Endothelial cell (in vitro differentiated cells): ENCODE data around the gene DUT. TPM values are rescaled to one million over a fixed set of nuclear protein-coding genes. Genes with fewer than 3 reads are reported as not detected.

Experiments
- DNase-seq: peaks from one replicate; pipeline ENCODE4 v3.0.0; 2021; ENCODE audit warnings: low spot score
- H3K27ac Mint-ChIP-seq: one replicate; pipeline ENCODE4 v1.8.0; 2021; ENCODE audit warnings: mixed read lengths, inconsistent platforms; ENCODE audit not compliant: unreplicated experiment
- H3K27me3 Mint-ChIP-seq: one replicate; pipeline ENCODE4 v1.8.0; 2021; ENCODE audit warnings: mild to moderate bottlenecking, moderate library complexity, mixed read lengths, inconsistent platforms; ENCODE audit not compliant: unreplicated experiment
- H3K36me3 Mint-ChIP-seq: one replicate; pipeline ENCODE4 v1.8.0; 2021; ENCODE audit warnings: mild to moderate bottlenecking, low read depth, mixed read lengths, inconsistent platforms; ENCODE audit not compliant: unreplicated experiment
- H3K4me1 Mint-ChIP-seq: one replicate; pipeline ENCODE4 v1.8.0; 2021; ENCODE audit warnings: mild to moderate bottlenecking, mixed read lengths, inconsistent platforms; ENCODE audit not compliant: unreplicated experiment
- H3K4me3 Mint-ChIP-seq: one replicate; pipeline ENCODE4 v1.8.0; 2021; ENCODE audit warnings: mild to moderate bottlenecking, mixed read lengths, inconsistent platforms; ENCODE audit not compliant: unreplicated experiment
- H3K9me3 Mint-ChIP-seq: one replicate; pipeline ENCODE4 v1.8.0; 2021; ENCODE audit warnings: mixed read lengths, inconsistent platforms; ENCODE audit not compliant: unreplicated experiment
- long read RNA-seq: library from polyadenylated mRNA; unstranded; transcript quantifications from one replicate; pipeline ENCODE4 v2.0.0, GENCODE V29; 2020; ENCODE audit not compliant: unreplicated experiment
- total RNA-seq: library from RNA; stranded (reverse); fragmentation: NEBNext Ultra II Directional; extraction: Animal tissue kit (Norgen Biotek cat#: 25700); gene quantifications from one replicate; pipeline ENCODE4 v1.2.1, GENCODE V29; 2021; ENCODE audit not compliant: unreplicated experiment
- TF ChIP-seq, protein P1 (sequence below): fragments of 200-600 bp; sonication (generic); IDR thresholded peaks from one replicate; pipeline ENCODE4 v1.5.0; 2021; ENCODE audit warnings: antibody characterized with exemption; ENCODE audit not compliant: unreplicated experiment

Gene DUT
- total RNA-seq, result 71.5 TPM
- long read RNA-seq, transcript DUT-202 (6 exons, 1,935 nt), result minor isoform, 9 of 47 reads
- long read RNA-seq, transcript DUT-201 (7 exons, 2,147 nt), result major isoform, 32 of 47 reads
- long read RNA-seq, partial matches to known transcripts, result 2 of 47 reads
- long read RNA-seq, other reads (novel, unspliced or antisense), result 0 of 47 reads

DNA sequence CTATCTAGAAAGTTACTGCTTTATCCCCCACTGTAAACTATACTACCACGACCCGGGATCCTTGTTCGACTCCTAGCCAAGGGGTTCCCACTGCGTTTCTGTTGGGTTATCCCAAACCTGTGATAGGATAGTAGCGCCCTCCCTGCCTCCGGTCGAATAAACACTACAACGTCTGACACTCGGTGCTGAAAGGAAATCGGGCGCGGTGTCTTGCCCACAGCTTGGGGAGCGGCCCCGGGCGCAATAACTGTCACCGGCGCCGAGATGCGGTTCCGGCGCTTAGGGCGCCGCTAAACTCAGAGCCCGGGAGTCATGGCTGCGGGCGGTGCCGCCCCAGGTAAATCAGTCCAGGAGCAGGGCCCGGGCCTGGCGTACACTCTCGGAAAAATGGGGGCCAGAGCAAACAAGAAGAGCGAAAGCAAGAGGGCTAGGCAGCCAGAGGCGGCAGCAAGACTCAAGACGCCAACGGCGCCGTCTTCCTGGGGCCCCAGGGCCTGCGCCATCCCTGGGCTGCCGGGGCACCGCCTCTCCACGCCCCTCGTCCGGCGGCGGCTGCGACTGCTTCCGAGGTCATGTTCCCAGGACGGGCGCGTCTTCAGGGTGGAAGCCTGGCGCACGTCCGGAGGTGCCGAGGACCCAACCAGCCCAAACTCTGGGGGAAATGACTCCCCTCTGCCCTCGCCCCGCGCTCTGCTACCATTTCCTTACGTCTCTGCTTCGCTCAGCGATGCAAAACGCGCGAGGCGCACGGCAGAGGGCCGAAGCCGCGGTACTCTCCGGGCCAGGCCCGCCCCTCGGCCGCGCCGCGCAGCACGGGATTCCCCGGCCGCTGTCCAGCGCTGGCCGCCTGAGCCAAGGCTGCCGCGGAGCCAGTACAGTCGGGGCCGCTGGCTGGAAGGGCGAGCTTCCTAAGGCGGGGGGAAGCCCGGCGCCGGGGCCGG is at the start of gene DUT:
TSS of gene DUT (plus strand) at position 575 of the 941 bp plus-strand sequence. CDS start at position 662, 87 bp downstream.
- Mint-ChIP-seq H3K4me3 (peak within 1 kb of the TSS; percentile 97), H3K27me3 (peaks cover 5% of the 10 kb centered on the region), H3K4me1 (peaks cover 8% of the 10 kb centered on the region), H3K27ac (peak within 1 kb of the TSS; percentile 20), H3K9me3 (no peaks in the 10 kb centered on the region), H3K36me3 (peaks cover 3% of the 10 kb centered on the region)
- TF ChIP-seq, protein P1, sequence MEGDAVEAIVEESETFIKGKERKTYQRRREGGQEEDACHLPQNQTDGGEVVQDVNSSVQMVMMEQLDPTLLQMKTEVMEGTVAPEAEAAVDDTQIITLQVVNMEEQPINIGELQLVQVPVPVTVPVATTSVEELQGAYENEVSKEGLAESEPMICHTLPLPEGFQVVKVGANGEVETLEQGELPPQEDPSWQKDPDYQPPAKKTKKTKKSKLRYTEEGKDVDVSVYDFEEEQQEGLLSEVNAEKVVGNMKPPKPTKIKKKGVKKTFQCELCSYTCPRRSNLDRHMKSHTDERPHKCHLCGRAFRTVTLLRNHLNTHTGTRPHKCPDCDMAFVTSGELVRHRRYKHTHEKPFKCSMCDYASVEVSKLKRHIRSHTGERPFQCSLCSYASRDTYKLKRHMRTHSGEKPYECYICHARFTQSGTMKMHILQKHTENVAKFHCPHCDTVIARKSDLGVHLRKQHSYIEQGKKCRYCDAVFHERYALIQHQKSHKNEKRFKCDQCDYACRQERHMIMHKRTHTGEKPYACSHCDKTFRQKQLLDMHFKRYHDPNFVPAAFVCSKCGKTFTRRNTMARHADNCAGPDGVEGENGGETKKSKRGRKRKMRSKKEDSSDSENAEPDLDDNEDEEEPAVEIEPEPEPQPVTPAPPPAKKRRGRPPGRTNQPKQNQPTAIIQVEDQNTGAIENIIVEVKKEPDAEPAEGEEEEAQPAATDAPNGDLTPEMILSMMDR, result no peak
- peak; percentile 81 for DNase-seq

- no peak for DNase-seq
- Mint-ChIP-seq H3K4me3 (no peak overlapping the region), H3K27ac (no peak overlapping the region), H3K9me3 (no peaks in the 10 kb centered on the region), H3K4me1 (no peaks in the 10 kb centered on the region), H3K27me3 (no peaks in the 10 kb centered on the region), H3K36me3 (no peaks in the 10 kb centered on the region)
- TF ChIP-seq, protein P1, result no peak
Measured at GRCh38 chr15:48281674-48282073, 49.6 kb upstream of the DUT start.

DNA sequence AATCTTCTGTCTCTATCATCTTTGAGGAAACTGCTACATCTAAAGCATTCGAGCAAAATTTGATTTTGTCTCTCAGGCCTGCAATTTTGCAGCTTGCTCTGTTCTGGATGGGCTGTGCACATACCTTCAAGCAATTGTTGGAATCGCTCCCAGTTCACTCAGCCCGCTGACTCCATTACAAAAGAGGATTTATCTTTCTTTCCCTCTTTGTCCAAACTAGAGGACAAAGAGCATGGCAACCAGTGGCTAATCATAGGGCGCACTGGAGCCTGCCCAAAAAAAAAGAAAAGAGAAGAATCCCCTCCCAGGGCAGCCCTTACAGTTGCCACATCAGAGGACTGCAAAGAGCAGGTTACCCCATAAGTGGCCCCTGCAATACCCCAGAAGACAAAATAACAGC is 49.0 kb upstream of the DUT start:
- TF ChIP-seq, protein P1, result no peak
- no peak for DNase-seq
- no peaks in the 10 kb centered on the region for H3K9me3 Mint-ChIP-seq
- no peaks in the 10 kb centered on the region for H3K27me3 Mint-ChIP-seq
- H3K4me1 Mint-ChIP-seq, result no peaks in the 10 kb centered on the region
- no peaks in the 10 kb centered on the region for H3K36me3 Mint-ChIP-seq
- no peak overlapping the region for H3K4me3 Mint-ChIP-seq
- no peak overlapping the region for H3K27ac Mint-ChIP-seq

- Mint-ChIP-seq H3K27ac (no peak overlapping the region), H3K4me3 (no peak overlapping the region)
Measured at GRCh38 chr15:48283396-48284145, 47.7 kb upstream of the DUT start.

More at GRCh38 chr15:48283396-48284145, 47.7 kb upstream of the DUT start:
- Mint-ChIP-seq H3K36me3 (no peaks in the 10 kb centered on the region), H3K9me3 (no peaks in the 10 kb centered on the region), H3K4me1 (no peaks in the 10 kb centered on the region), H3K27me3 (no peaks in the 10 kb centered on the region)
- TF ChIP-seq, protein P1, result no peak
- DNase-seq, result no peak
